HEK293T (cell line): ENCODE data around the gene ZMIZ1.

Experiments
- CTCF ChIA-PET: fragments of 350-600 bp; formaldehyde crosslinking; extraction: SDS; loops from one replicate; lab custom pipeline; 2021; ENCODE audit warnings: antibody characterized with exemption, inconsistent platforms; lab: Yijun Ruan, JAX
- POLR2A ChIA-PET: fragments of 350-600 bp; formaldehyde crosslinking; extraction: SDS; loops from one replicate; lab custom pipeline; 2020; ENCODE audit warnings: antibody characterized with exemption, inconsistent platforms; lab: Yijun Ruan, JAX
- DNase-seq: peaks from one replicate; pipeline ENCODE4 v3.0.0; 2012; ENCODE audit warnings: mixed read lengths; ENCODE audit errors: extremely low spot score
- ARNT ChIP-seq: fragments of 450-650 bp; IDR thresholded peaks from 2 replicates; pipeline ENCODE4 v1.6.1; 2017; ENCODE audit warnings: mild to moderate bottlenecking
- BHLHE40 ChIP-seq: fragments of 450-650 bp; IDR thresholded peaks from 2 replicates; pipeline ENCODE4 v1.6.1; 2016; ENCODE audit warnings: mild to moderate bottlenecking, moderate library complexity, borderline replicate concordance
- CTBP1 ChIP-seq: fragments of 450-650 bp; IDR thresholded peaks from 2 replicates; pipeline ENCODE4 v1.6.1; 2016; ENCODE audit warnings: borderline replicate concordance
- ELF4 ChIP-seq: fragments of 450-650 bp; IDR thresholded peaks from 2 replicates; pipeline ENCODE4 v1.6.1; 2017; ENCODE audit warnings: antibody characterized with exemption
- FOXA1 ChIP-seq: fragments of 450-650 bp; IDR thresholded peaks from 2 replicates; pipeline ENCODE4 v1.6.1; 2016; ENCODE audit warnings: mild to moderate bottlenecking
- FOXK2 ChIP-seq: fragments of 450-650 bp; IDR thresholded peaks from 2 replicates; pipeline ENCODE4 v1.6.1; 2016; ENCODE audit warnings: mild to moderate bottlenecking
- FOXM1 ChIP-seq: fragments of 450-650 bp; IDR thresholded peaks from 2 replicates; pipeline ENCODE4 v1.6.1; 2017; ENCODE audit warnings: mild to moderate bottlenecking, borderline replicate concordance
- HDGF ChIP-seq: fragments of 450-650 bp; IDR thresholded peaks from 2 replicates; pipeline ENCODE4 v1.6.1; 2017; ENCODE audit warnings: antibody characterized with exemption, borderline replicate concordance
- L3MBTL2 ChIP-seq: fragments of 450-650 bp; conservative IDR thresholded peaks from 2 replicates; pipeline ENCODE4 v1.6.1; 2016; ENCODE audit warnings: mild to moderate bottlenecking
- LEF1 ChIP-seq: fragments of 450-650 bp; IDR thresholded peaks from 2 replicates; pipeline ENCODE4 v1.6.1; 2017; ENCODE audit warnings: mild to moderate bottlenecking, borderline replicate concordance
- NFRKB ChIP-seq: fragments of 450-650 bp; IDR thresholded peaks from 2 replicates; pipeline ENCODE4 v1.6.1; 2016; ENCODE audit warnings: mild to moderate bottlenecking, moderate library complexity
- PKNOX1 ChIP-seq: fragments of 450-650 bp; IDR thresholded peaks from 2 replicates; pipeline ENCODE4 v1.6.1; 2016
- SP1 ChIP-seq: fragments of 450-650 bp; IDR thresholded peaks from 2 replicates; pipeline ENCODE4 v1.6.1; 2017
- SUZ12 ChIP-seq: fragments of 450-650 bp; IDR thresholded peaks from 2 replicates; pipeline ENCODE4 v1.6.1; 2016; ENCODE audit warnings: mild to moderate bottlenecking
- TARDBP ChIP-seq: fragments of 450-650 bp; IDR thresholded peaks from 2 replicates; pipeline ENCODE4 v1.6.1; 2016
- ZNF384 ChIP-seq: fragments of 450-650 bp; IDR thresholded peaks from 2 replicates; pipeline ENCODE4 v1.6.1; 2016

Gene ZMIZ1

DNA sequence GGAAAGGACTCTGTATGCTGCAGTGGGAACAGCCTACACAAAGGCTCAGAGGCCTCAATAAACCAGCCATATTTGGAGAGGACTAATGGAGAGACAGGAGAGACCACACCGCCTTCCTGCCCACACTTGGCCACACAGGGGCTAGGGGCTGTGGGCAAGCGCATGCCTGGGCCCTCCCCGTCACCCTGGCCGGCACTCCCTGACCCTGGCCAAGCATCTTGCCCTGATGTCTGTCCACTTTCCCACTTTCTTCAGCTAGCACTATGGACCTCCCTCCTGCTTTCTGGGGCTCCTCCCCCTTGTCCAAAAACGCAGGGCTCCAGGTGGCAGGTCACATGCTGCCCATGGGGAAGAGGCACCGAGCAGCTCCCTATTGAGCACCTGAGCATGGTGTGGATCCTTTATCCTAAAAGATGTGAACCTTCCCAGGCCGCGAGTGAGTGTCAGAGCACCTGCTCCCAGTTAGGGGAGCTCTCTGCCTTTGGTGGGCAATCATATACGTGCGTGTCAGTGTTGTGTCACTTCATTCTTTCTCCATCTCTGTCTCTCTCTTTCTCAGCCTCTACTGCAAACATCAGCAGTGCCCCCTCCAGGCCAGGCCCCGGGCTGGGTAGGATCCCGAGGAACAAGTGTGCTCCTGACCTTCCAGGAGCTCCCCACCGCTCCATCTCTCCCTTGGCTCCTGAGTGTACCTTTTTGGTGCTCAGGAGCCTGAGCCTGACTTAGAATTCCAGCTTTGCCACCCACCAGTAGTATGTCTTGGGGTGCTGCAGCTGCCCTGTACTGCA is 74.0 kb downstream of the ZMIZ1 start:
- CTCF ChIA-PET = interaction anchor here (0.7 to 1.7 kb wide), 2 partner anchors 43 to 601 kb away, joined by 4 read pairs; no protein-coding TSS in a partner anchor
- no peak for DNase-seq
- no peak for TF ChIP-seq PKNOX1
- no peak for TF ChIP-seq SP1
- no peak for TF ChIP-seq ARNT
- no peak for TF ChIP-seq LEF1
- TF ChIP-seq CTBP1 = no peak
- TF ChIP-seq SUZ12 = no peak
- TF ChIP-seq TARDBP = no peak
- TF ChIP-seq HDGF = no peak
- TF ChIP-seq BHLHE40 = no peak
- no peak for TF ChIP-seq ZNF384
- TF ChIP-seq FOXM1 = no peak
- no peak for TF ChIP-seq NFRKB
- no peak for TF ChIP-seq L3MBTL2
- POLR2A ChIA-PET = interaction anchor here (1.4 kb wide), 1 partner anchor 9 kb away, joined by 4 read pairs; no protein-coding TSS in a partner anchor

- TF ChIP-seq CTBP1 (no peak), FOXA1 (no peak), L3MBTL2 (no peak), LEF1 (no peak), FOXK2 (no peak), PKNOX1 (no peak), ARNT (no peak), BHLHE40 (no peak), HDGF (no peak), ZNF384 (no peak), SP1 (no peak), FOXM1 (no peak)
- no peak for DNase-seq
- CTCF ChIA-PET = no interaction called here
- POLR2A ChIA-PET = no interaction called here
Measured at GRCh38 chr10:79143879-79144278, 75.1 kb downstream of the ZMIZ1 start.

GRCh38 chr10:79144351-79145173 is 75.8 kb downstream of the ZMIZ1 start:
- POLR2A ChIA-PET = no interaction called here

DNA sequence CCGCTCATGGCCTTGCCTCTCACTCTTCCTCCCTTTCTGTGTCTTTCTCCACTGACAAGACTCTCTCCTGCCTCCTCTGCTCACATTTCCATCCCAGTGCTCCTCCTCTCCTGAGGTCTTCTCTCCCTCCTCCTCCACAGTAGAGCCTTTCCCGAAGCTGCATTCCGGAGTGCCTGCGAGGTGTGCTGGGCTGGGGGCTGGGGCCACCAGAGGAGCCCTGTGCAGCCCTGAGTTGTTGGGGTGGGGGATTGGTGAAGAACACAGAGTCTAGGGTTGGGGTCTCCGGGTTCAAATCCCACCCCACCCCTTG is 76.4 kb downstream of the ZMIZ1 start:
- TF ChIP-seq HDGF (no peak), FOXK2 (no peak), ARNT (no peak), NFRKB (no peak)
- ChIA-PET CTCF (no interaction called here), POLR2A (no interaction called here)
- DNase-seq = no peak

More at GRCh38 chr10:79144351-79145173, 75.8 kb downstream of the ZMIZ1 start:
- no peak for DNase-seq
- TF ChIP-seq NFRKB (no peak), CTBP1 (no peak), ZNF384 (no peak), FOXM1 (no peak), SUZ12 (no peak), ELF4 (no peak), PKNOX1 (no peak), FOXK2 (no peak), BHLHE40 (no peak), L3MBTL2 (no peak), SP1 (no peak), TARDBP (no peak), ARNT (no peak), HDGF (no peak), FOXA1 (no peak), LEF1 (no peak)
- CTCF ChIA-PET = no interaction called here

GRCh38 chr10:79145517-79146470 is 77.0 kb downstream of the ZMIZ1 start:
- TF ChIP-seq LEF1 (no peak), PKNOX1 (no peak), SP1 (no peak), TARDBP (no peak), NFRKB (no peak)
- ChIA-PET CTCF (no interaction called here), POLR2A (no interaction called here)
- DNase-seq = no peak
